ENCODE results near the gene CUX1. TPM values are rescaled to one million over a fixed set of nuclear protein-coding genes. Genes with fewer than 3 reads are reported as not detected.

CUX1 gene
- total RNA-seq, 1 donor from 2014 or later = 18.3 TPM

GRCh38 chr7:101913247-101913721 lies 95.9 kb downstream of the CUX1 start:
- Histone ChIP-seq H3K9me3 (ENCODE audit: control insufficient read depth in 3 of 3, low read length in 3 of 3) (no peaks in the 10 kb centered on the region), H3K4me1 (ENCODE audit: control insufficient read depth in 3 of 3, insufficient read depth in 3 of 3, low read length in 3 of 3) (peaks cover 31 to 49% (median 42%) of the 10 kb centered on the region in 3 donors), H3K4me3 (ENCODE audit: low read length in 3 of 3) (no peak overlapping the region), H3K9ac (ENCODE audit: low read depth in 1 of 3, low read length in 3 of 3) (peak overlapping the region in 2 of 3 donors; percentile 40 to 76), H3K27me3 (ENCODE audit: control insufficient read depth in 3 of 3, insufficient read depth in 3 of 3, low read length in 3 of 3) (no peaks in the 10 kb centered on the region), H3K36me3 (ENCODE audit: control insufficient read depth in 3 of 3, insufficient read depth in 3 of 3, low read length in 3 of 3) (peaks cover 11 to 12% (median 12%) of the 10 kb centered on the region in 3 donors), H3K27ac (ENCODE audit: low read depth, low read length) (peak overlapping the region; percentile 86)

GRCh38 chr7:101913851-101914250 lies 96.4 kb downstream of the CUX1 start:
- H3K4me1 ChIP-seq (ENCODE audit: control insufficient read depth in 3 of 3, insufficient read depth in 3 of 3, low read length in 3 of 3) = peaks cover 31 to 49% (median 42%) of the 10 kb centered on the region in 3 donors
- H3K9ac ChIP-seq (ENCODE audit: low read depth in 1 of 3, low read length in 3 of 3) = peak overlapping the region in 2 of 3 donors; percentile 40 to 47
- H3K27me3 ChIP-seq (ENCODE audit: control insufficient read depth in 3 of 3, insufficient read depth in 3 of 3, low read length in 3 of 3) = no peaks in the 10 kb centered on the region
- peak overlapping the region in 1 of 3 donors; percentile 1 for H3K4me3 ChIP-seq (ENCODE audit: low read length in 3 of 3)
- peak overlapping the region; percentile 86 for H3K27ac ChIP-seq (ENCODE audit: low read depth, low read length)
- H3K9me3 ChIP-seq (ENCODE audit: control insufficient read depth in 3 of 3, low read length in 3 of 3) = no peaks in the 10 kb centered on the region
- H3K36me3 ChIP-seq (ENCODE audit: control insufficient read depth in 3 of 3, insufficient read depth in 3 of 3, low read length in 3 of 3) = peaks cover 11 to 14% (median 14%) of the 10 kb centered on the region in 3 donors

DNA sequence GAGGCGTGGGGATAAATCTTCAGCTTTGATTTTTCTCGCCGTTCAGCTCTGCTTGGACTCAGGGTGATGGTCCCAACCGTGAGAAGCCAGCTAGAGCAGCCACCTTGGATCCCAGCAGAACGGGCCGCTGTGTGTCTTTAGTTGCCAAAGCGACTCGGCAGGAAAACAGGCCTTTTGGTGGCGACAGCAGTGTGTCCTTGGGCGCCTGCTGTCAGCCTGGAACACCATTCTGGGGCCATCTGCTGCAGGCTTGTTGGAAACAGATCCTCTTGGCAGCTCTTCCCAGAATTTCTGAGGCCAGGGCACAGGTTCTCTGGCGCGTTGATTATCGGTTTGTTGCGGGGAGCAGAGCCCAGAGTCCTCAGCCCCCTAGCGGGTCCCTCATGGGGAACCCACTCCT lies 97.6 kb downstream of the CUX1 start:
- Histone ChIP-seq H3K4me3 (ENCODE audit: low read length in 3 of 3) (peak overlapping the region; percentile 1 to 49 (median 11)), H3K9me3 (ENCODE audit: control insufficient read depth in 3 of 3, low read length in 3 of 3) (no peaks in the 10 kb centered on the region), H3K27ac (ENCODE audit: low read depth, low read length) (peak overlapping the region; percentile 74), H3K27me3 (ENCODE audit: control insufficient read depth in 3 of 3, insufficient read depth in 3 of 3, low read length in 3 of 3) (no peaks in the 10 kb centered on the region), H3K4me1 (ENCODE audit: control insufficient read depth in 3 of 3, insufficient read depth in 3 of 3, low read length in 3 of 3) (peaks cover 31 to 57% (median 44%) of the 10 kb centered on the region in 3 donors), H3K9ac (ENCODE audit: low read depth in 1 of 3, low read length in 3 of 3) (peak overlapping the region in 2 of 3 donors; percentile 27 to 71), H3K36me3 (ENCODE audit: control insufficient read depth in 3 of 3, insufficient read depth in 3 of 3, low read length in 3 of 3) (peaks cover 11 to 17% (median 14%) of the 10 kb centered on the region in 3 donors)

DNA sequence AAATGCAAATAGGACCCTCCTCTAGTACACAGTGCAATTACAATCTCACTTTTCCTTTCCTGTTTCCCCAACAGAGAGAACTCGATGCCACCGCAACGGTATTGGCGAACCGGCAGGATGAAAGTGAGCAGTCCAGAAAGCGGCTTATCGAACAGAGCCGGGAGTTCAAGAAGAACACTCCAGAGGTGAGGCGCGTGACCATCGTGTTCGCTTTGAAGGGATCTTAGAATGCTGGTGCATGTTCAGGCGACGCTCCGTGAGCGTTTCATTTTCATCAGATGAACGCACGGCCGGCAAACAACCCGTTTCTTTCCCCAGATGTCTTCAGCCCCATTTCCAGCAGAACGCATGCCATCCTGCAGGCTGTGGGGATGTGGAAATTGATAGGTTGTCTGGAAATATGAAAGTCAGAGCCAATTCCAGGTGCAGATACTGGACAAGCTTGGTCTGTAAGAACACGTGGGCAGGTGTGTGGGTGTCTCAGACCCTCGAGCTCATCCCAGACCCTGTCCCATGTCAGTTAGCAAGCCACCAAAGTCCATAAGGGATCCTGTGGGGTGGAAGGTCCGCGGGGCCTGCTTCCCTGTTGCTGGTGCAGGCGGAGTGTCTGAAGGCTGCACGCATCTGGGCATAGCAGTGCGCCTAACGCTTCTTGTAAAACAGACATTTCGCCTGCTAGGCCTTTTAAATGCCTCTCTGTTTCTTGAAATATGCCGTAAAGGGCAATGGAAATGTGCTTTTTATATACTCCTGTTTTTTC lies 98.8 kb downstream of the CUX1 start:
- Histone ChIP-seq H3K9ac (ENCODE audit: low read depth in 1 of 3, low read length in 3 of 3) (no peak overlapping the region), H3K4me3 (ENCODE audit: low read length in 3 of 3) (no peak overlapping the region), H3K4me1 (ENCODE audit: control insufficient read depth in 3 of 3, insufficient read depth in 3 of 3, low read length in 3 of 3) (peaks cover 29 to 53% (median 39%) of the 10 kb centered on the region in 3 donors), H3K36me3 (ENCODE audit: control insufficient read depth in 3 of 3, insufficient read depth in 3 of 3, low read length in 3 of 3) (peaks cover 11 to 17% (median 14%) of the 10 kb centered on the region in 3 donors), H3K9me3 (ENCODE audit: control insufficient read depth in 3 of 3, low read length in 3 of 3) (no peaks in the 10 kb centered on the region), H3K27ac (ENCODE audit: low read depth, low read length) (no peak overlapping the region), H3K27me3 (ENCODE audit: control insufficient read depth in 3 of 3, insufficient read depth in 3 of 3, low read length in 3 of 3) (no peaks in the 10 kb centered on the region)

GRCh38 chr7:101916876-101917275 lies 99.5 kb downstream of the CUX1 start:
- Histone ChIP-seq H3K27ac (ENCODE audit: low read depth, low read length) (no peak overlapping the region), H3K36me3 (ENCODE audit: control insufficient read depth in 3 of 3, insufficient read depth in 3 of 3, low read length in 3 of 3) (peaks cover 11 to 17% (median 14%) of the 10 kb centered on the region in 3 donors), H3K27me3 (ENCODE audit: control insufficient read depth in 3 of 3, insufficient read depth in 3 of 3, low read length in 3 of 3) (no peaks in the 10 kb centered on the region), H3K9me3 (ENCODE audit: control insufficient read depth in 3 of 3, low read length in 3 of 3) (no peaks in the 10 kb centered on the region), H3K4me3 (ENCODE audit: low read length in 3 of 3) (no peak overlapping the region), H3K9ac (ENCODE audit: low read depth in 1 of 3, low read length in 3 of 3) (no peak overlapping the region), H3K4me1 (ENCODE audit: control insufficient read depth in 3 of 3, insufficient read depth in 3 of 3, low read length in 3 of 3) (peaks cover 24 to 47% (median 32%) of the 10 kb centered on the region in 3 donors)

- Histone ChIP-seq H3K4me1 (ENCODE audit: control insufficient read depth in 3 of 3, insufficient read depth in 3 of 3, low read length in 3 of 3) (peaks cover 18 to 42% (median 33%) of the 10 kb centered on the region in 3 donors), H3K9ac (ENCODE audit: low read depth in 1 of 3, low read length in 3 of 3) (no peak overlapping the region), H3K9me3 (ENCODE audit: control insufficient read depth in 3 of 3, low read length in 3 of 3) (no peaks in the 10 kb centered on the region), H3K27me3 (ENCODE audit: control insufficient read depth in 3 of 3, insufficient read depth in 3 of 3, low read length in 3 of 3) (no peaks in the 10 kb centered on the region), H3K27ac (ENCODE audit: low read depth, low read length) (no peak overlapping the region), H3K4me3 (ENCODE audit: low read length in 3 of 3) (no peak overlapping the region), H3K36me3 (ENCODE audit: control insufficient read depth in 3 of 3, insufficient read depth in 3 of 3, low read length in 3 of 3) (peaks cover 11 to 17% (median 14%) of the 10 kb centered on the region in 3 donors)
Measured at GRCh38 chr7:101917566-101917965, 100.1 kb downstream of the CUX1 start.

- Histone ChIP-seq H3K9ac (ENCODE audit: low read depth in 1 of 3, low read length in 3 of 3) (no peak overlapping the region), H3K36me3 (ENCODE audit: control insufficient read depth in 3 of 3, insufficient read depth in 3 of 3, low read length in 3 of 3) (peaks cover 11 to 17% (median 14%) of the 10 kb centered on the region in 3 donors), H3K27ac (ENCODE audit: low read depth, low read length) (no peak overlapping the region), H3K27me3 (ENCODE audit: control insufficient read depth in 3 of 3, insufficient read depth in 3 of 3, low read length in 3 of 3) (no peaks in the 10 kb centered on the region), H3K4me1 (ENCODE audit: control insufficient read depth in 3 of 3, insufficient read depth in 3 of 3, low read length in 3 of 3) (peaks cover 15 to 42% (median 34%) of the 10 kb centered on the region in 3 donors), H3K9me3 (ENCODE audit: control insufficient read depth in 3 of 3, low read length in 3 of 3) (no peaks in the 10 kb centered on the region), H3K4me3 (ENCODE audit: low read length in 3 of 3) (no peak overlapping the region)
Measured at GRCh38 chr7:101918426-101918825, 101.0 kb downstream of the CUX1 start.

- Histone ChIP-seq H3K9ac (ENCODE audit: low read depth in 1 of 3, low read length in 3 of 3) (no peak overlapping the region), H3K27me3 (ENCODE audit: control insufficient read depth in 3 of 3, insufficient read depth in 3 of 3, low read length in 3 of 3) (no peaks in the 10 kb centered on the region), H3K27ac (ENCODE audit: low read depth, low read length) (no peak overlapping the region), H3K4me3 (ENCODE audit: low read length in 3 of 3) (no peak overlapping the region), H3K36me3 (ENCODE audit: control insufficient read depth in 3 of 3, insufficient read depth in 3 of 3, low read length in 3 of 3) (peaks cover 11 to 17% (median 14%) of the 10 kb centered on the region in 3 donors), H3K4me1 (ENCODE audit: control insufficient read depth in 3 of 3, insufficient read depth in 3 of 3, low read length in 3 of 3) (peaks cover 18 to 45% (median 38%) of the 10 kb centered on the region in 3 donors), H3K9me3 (ENCODE audit: control insufficient read depth in 3 of 3, low read length in 3 of 3) (no peaks in the 10 kb centered on the region)
Measured at GRCh38 chr7:101919363-101920115, 102.1 kb downstream of the CUX1 start.

- Histone ChIP-seq H3K27ac (ENCODE audit: low read depth, low read length) (no peak overlapping the region), H3K27me3 (ENCODE audit: control insufficient read depth in 3 of 3, insufficient read depth in 3 of 3, low read length in 3 of 3) (no peaks in the 10 kb centered on the region), H3K36me3 (ENCODE audit: control insufficient read depth in 3 of 3, insufficient read depth in 3 of 3, low read length in 3 of 3) (peaks cover 8 to 17% (median 11%) of the 10 kb centered on the region in 3 donors), H3K9ac (ENCODE audit: low read depth in 1 of 3, low read length in 3 of 3) (no peak overlapping the region), H3K9me3 (ENCODE audit: control insufficient read depth in 3 of 3, low read length in 3 of 3) (no peaks in the 10 kb centered on the region), H3K4me1 (ENCODE audit: control insufficient read depth in 3 of 3, insufficient read depth in 3 of 3, low read length in 3 of 3) (peaks cover 10 to 35% (median 26%) of the 10 kb centered on the region in 3 donors), H3K4me3 (ENCODE audit: low read length in 3 of 3) (no peak overlapping the region)
Measured at GRCh38 chr7:101921061-101921460, 103.6 kb downstream of the CUX1 start.

Data from skeletal muscle tissue (tissue), 4 donors.